Germinal center (tissue), 1 donor: ENCODE results near the gene UNC93A.
"Not testable (repeated sequence)": the region's sequence is repeated elsewhere in the genome, so short reads cannot be mapped to it uniquely, and the experiment has no call there.

Source experiments
- DNase-seq: peaks from one replicate; pipeline ENCODE4 v3.0.0; 2012; ENCODE audit warnings: mixed read lengths, low spot score

Gene UNC93A

GRCh38 chr6:167341038-167341583 is 50.0 kb downstream of the UNC93A start:
- DNase-seq = no peak

GRCh38 chr6:167341665-167342655 is 50.8 kb downstream of the UNC93A start:
- no peak for DNase-seq

DNA sequence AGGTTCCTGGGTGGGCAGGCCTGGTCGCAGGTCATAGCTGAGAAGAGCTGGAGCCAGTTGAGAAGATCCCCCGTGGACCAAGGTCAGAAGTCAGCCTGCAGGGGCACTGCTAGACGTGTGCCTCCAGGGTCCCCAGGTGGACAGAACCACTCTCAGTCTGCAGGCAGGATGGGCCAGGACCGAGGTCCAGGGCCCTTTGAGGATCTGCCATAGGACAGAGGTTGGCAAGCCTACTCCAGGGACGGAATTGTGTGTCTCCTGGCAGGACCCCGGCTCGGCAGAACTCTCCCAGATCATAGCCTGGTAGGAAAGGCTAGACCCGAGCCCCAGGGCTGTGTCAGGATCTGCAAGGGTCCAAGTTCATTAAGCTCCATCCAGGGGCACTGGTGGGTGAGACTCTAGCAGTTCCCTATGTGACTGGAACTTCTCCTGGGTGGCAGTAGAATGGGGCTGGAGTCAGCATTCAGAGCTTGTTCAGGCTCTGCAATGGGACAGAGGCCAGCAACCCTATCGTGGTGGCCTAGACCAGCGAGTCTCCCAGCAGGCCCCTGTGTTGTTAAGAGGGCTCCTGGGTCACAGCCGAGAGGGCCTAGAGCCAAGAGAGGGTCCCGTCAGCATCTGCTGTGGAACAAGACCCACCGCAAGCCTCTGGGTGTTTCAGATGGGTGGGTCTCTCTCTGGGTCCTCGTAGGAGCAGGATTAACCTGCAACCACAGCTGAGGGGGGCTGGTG is 51.9 kb downstream of the UNC93A start:
- DNase-seq = no peak

DNA sequence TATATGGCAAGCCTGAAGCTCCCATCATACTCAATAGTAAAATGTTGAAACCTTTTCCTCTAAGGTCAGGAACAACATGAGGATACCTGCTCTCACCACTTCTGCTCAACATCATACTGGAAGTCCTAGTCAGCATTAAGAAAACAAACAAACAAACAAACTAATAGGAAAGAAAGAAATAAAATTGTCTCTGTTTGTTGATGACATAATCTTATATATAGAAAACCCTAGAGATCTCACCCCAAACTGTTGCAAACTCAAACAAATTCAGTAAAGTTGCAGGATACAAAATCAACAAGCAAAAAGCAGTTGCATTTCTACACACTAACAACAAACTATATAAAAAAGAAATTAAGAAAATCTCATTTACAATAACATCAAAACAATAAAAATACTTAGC is 54.2 kb downstream of the UNC93A start:
- no peak for DNase-seq

DNA sequence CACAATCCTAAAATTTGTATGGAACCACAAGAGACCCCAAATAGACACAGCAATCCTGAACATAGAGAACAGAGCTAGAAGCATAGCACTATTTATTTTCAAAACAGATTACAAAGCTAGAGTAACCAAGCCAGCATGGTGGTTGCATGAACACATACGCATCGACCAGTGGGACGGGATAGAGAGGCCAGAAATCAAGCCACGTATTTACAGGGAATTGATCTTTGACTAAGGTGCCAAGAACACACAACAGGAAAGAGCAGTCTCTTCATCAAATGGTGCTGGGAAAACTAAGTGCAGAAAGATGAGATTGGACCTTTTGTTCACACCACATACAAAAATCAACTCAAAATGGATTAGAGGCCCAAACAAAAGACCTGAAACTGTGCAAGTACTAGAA is 54.8 kb downstream of the UNC93A start:
- DNase-seq = no peak

- no peak for DNase-seq
Observed at GRCh38 chr6:167347226-167347625, 56.1 kb downstream of the UNC93A start.

DNA sequence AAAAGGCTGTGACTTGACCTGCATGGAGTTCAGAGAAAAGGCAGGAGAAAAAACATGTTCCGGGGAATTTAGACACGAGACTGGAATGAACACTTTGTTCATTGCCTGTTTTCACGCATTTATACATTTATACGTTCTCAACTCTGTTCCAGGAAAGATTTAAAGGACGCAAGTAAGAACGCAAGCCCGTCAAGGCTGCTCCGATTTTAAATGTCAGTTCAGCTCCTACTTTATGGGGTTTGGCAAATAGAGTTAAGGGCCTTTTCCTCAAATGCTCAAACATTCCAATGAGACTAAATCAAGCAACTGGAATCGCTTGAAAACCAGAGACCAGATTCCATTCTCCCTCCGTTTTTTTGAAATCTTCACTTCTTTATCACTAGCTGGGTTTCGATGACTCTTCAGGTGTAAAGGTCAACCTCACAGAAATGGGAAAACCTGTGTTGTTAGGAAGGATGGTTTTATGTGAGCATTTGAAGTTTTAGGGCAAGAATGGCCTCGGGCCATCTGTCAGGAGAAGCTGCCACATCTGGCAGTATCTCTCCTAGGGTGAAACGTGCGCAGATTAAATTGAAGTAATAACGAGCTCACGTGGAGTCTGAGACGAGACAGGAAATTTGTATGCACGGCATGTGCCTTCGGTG is 58.6 kb downstream of the UNC93A start:
- DNase-seq = no peak

DNA sequence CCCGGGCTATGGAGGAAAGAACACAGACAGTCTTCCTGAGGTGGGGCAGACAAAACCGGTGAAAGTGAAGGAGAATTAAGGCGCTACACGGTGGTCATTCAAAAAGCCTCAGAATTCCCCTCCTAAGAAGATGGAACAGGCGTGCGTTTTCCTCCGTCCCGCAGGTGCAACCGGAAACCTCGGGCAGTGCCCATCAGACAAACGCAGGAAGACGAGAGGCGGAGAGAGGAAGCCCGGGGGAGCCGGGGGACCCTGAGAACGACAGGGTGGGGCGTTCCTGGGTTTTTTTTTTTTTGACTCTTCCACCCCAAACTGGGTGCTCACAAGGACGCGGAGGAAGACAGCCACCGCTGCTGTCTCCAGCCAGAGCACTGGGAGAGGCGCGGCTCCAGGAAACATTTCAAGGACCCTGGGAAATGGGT is 59.2 kb downstream of the UNC93A start:
- no peak for DNase-seq

DNA sequence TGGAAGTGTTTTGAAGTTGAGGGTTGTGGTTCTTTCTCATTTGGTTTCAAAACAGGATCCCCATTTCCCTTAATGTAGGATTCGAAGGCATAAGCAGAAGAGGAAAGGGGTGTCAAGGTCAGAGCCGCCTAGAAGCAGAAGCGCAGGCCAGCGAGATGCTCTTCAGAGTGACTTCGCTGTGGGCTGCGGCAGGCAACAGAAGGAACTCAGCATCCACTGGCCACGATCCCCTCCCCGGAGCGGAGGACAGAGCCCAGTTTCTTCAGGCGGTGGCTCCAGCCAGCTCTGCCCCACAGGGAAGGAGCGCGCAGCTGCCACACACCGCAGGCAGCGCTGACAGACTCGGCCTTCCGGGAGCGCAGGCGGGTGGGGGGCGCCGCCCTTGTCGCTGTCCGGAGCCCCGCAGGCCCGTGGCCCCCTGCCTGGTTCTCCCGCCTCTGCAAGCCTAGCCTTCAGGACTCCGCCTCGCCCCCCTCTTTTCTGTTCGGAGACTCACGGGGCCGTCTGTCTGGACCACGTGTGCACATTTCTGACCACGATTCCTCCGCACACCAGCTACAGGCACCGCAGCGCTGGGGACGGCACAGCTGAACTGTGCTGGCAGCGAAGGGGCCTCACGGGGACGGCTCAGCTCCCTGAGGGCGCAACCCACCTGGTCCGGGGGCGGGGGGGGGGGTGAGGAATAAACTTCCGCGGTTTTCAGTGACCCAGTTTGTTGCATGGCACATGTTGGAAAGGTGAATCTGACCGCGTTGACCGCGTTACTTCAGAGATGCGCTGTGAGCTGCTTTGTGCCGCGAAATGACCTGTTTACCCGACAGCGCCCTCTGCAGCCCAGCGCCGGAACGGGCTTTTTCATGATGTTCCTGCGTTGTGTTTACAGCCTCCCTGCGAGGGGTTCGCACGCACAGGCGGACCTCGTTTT is 59.9 kb downstream of the UNC93A start:
- DNase-seq = peak; percentile 69

- DNase-seq = no peak
Observed at GRCh38 chr6:167351656-167352345, 60.7 kb downstream of the UNC93A start.

GRCh38 chr6:167356874-167357273 is 65.8 kb downstream of the UNC93A start:
- no peak for DNase-seq

GRCh38 chr6:167358394-167358793 is 67.3 kb downstream of the UNC93A start:
- DNase-seq = not testable (repeated sequence)

DNA sequence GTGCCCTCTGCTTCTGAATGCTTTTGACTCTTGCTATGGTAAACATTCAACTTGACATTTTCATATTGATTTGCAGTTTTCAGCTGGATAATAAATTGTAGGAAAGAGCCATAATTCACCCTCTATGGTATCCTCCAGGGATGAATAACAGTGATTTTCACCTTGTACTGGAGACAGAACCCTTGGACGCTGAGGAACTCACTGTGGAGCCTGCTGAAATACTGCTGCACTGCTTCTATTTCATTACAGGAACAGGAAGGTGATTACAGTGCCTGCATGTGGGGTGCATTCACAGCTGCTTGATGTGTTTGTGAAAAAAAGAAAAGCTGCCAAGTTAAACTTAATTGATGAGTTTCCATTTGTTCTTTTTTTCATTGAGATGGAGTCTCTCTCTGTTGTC is 70.1 kb downstream of the UNC93A start:
- not testable (repeated sequence) for DNase-seq
